Measurements from ENCODE around the gene ZFAND2B. TPM values are rescaled to one million over a fixed set of nuclear protein-coding genes. Genes with fewer than 3 reads are reported as not detected.
A peak's percentile ranks its signal among the peaks of the same experiment; 100 is the strongest.

ZFAND2B gene
- total and polyA plus RNA-seq, 2 donors (not counting 1 experiment from before 2014, with no cell fraction given) = 55.2 to 115 TPM

- H4K20me1 ChIP-seq (ENCODE audit: control insufficient read depth, insufficient read depth, low read length, poor library complexity, severe bottlenecking) = peaks cover 67% of the 10 kb centered on the region
- CTCF ChIA-PET = interaction anchor here (1.2 to 4.9 kb wide), 13 partner anchors 13 to 70 kb away, joined by 3 to 30 read pairs (median 5); partner anchors contain the start of genes CNPPD1, DNAJB2, GLB1L and STK16
- peak within 1 kb of the TSS; percentile 82 for H3K9ac ChIP-seq (ENCODE audit: low read length)
- ATAC-seq (ENCODE audit: low read depth) (peak; percentile 97), DNase-seq (peak; percentile 98)
- peak within 1 kb of the TSS; percentile 86 to 98 (median 92) for H3K4me3 ChIP-seq (ENCODE audit: control extremely low read depth in 1 of 5, extremely low read depth in 1 of 5, insufficient read depth in 1 of 5, low read depth in 2 of 5, low read length in 4 of 5)
- H3K27me3 ChIP-seq (replicated peaks in 1 of 4; ENCODE audit: control extremely low read depth in 1 of 4, control insufficient read depth in 3 of 4, insufficient read depth in 4 of 4, low read length in 3 of 4) = no peaks in the 10 kb centered on the region
- WGBS (ENCODE audit: insufficient coverage) = under 1% methylated on average over 80 of the region's 80 CpGs
- H3K4me1 ChIP-seq (ENCODE audit: control insufficient read depth in 2 of 2, insufficient read depth in 2 of 2, low read length in 2 of 2) = peaks cover 17 to 23% of the 10 kb centered on the region in 2 donors
- H3K27me3 Mint-ChIP-seq = no peaks in the 10 kb centered on the region
- H3K4me3 Mint-ChIP-seq = peak within 1 kb of the TSS; percentile 99
- H3K9me3 ChIP-seq (ENCODE audit: control extremely low read depth in 1 of 3, control insufficient read depth in 2 of 3, insufficient read depth in 1 of 3, low read length in 2 of 3) = no peaks in the 10 kb centered on the region
- peak within 1 kb of the TSS; percentile 98 for H3K27ac Mint-ChIP-seq
- H3K27ac ChIP-seq (ENCODE audit: low read length in 2 of 2) = peak within 1 kb of the TSS; percentile 74 to 87
- H3K4me1 Mint-ChIP-seq = peaks cover 38% of the 10 kb centered on the region
- H3K36me3 ChIP-seq (replicated peaks in 1 of 2; ENCODE audit: control extremely low read depth in 1 of 2, control insufficient read depth in 1 of 2, extremely low read depth in 1 of 2, insufficient read depth in 2 of 2, low read length in 1 of 2) = peaks cover 7 to 45% of the 10 kb centered on the region in 2 experiments
- H3K79me2 ChIP-seq (ENCODE audit: control insufficient read depth, insufficient read depth, low read length) = peaks cover 76% of the 10 kb centered on the region
- peak within 1 kb of the TSS; percentile 93 for H3K4me2 ChIP-seq (replicated peaks; ENCODE audit: low read depth, low read length, poor library complexity, severe bottlenecking)
- intact Hi-C loops (cut with micrococcal nuclease) = loop anchor here (1.0 to 5.0 kb wide), 11 partner anchors 10 to 368 kb away; partner anchors contain the start of genes CNPPD1, DNAJB2, GLB1L and NHEJ1
- POLR2A ChIA-PET = interaction anchor here (0.6 to 3.2 kb wide), 16 partner anchors 10 to 65 kb away, joined by 3 to 56 read pairs (median 10); partner anchors contain the start of genes ABCB6, CNPPD1, DNAJB2 and GLB1L
- H3K9me3 Mint-ChIP-seq (ENCODE audit: insufficient read depth) = no peaks in the 10 kb centered on the region
- peak within 1 kb of the TSS; percentile 78 for H2AFZ ChIP-seq (ENCODE audit: insufficient read depth, low read depth, low read length, poor library complexity, severe bottlenecking)
- TF ChIP-seq EZH2 (IDR thresholded peaks at IDR 0.05; ENCODE audit: borderline replicate concordance, insufficient read depth, low read depth, low read length, poor library complexity, severe bottlenecking) (no peak), CTCF (IDR thresholded peaks at IDR 0.05) (no peak)
These were observed 22.9 kb downstream of the ZFAND2B start, which contains the start of the genes ANKZF1 and ATG9A for GRCh38 chr2:219229305-219230058. TSS of gene ANKZF1 (plus strand) at chr2:219229806. CDS start at chr2:219230258, 452 bp downstream. TSS of gene ATG9A (minus strand) at chr2:219229636. CDS start at chr2:219228024, 1,612 bp downstream.

All from B cell (primary cell).